ENCODE measurements around the gene CLCN7. TPM values are rescaled to one million over a fixed set of nuclear protein-coding genes. Genes with fewer than 3 reads are reported as not detected.
"Not testable (repeated sequence)": the region's sequence is repeated elsewhere in the genome, so short reads cannot be mapped to it uniquely, and the experiment has no call there.

Gene CLCN7
- polyA plus RNA-seq, 1 of the 3 experiments (the other 2 are of a cell fraction), result 44.3 TPM

DNA sequence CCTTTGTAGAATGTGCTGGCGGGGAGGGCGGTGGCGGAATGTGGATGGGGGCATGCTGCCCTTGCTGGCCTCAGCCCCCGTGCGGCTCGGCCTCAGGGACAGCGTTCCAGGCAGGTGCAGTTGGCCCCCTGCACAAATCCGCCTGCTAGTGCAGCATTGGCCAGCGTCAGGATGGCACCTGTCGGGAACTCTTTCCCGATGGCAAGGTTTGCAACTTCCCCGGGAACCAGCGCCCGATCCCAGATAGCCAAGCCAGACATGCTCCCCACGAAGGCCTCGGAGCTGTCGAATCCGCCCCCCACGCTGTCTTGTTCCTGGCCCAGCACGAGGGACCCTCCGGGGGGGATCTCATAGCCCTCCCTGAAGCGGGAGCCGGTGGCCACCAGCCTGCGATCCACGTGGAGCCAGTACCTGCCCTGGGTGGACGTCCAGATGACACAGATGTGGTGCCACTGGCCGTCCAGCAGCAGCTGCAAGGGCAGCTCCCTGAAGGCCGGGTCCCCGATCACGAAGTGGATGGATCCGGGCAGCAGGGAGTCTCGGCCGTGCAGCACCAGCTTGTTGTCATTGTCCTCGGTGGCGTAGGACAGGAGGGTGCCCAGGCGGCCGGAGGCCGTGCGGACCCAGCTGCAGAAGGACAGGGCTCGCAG lies 11.1 kb upstream of the CLCN7 start:
- H3K9me3 ChIP-seq, result no peaks in the 10 kb centered on the region
- no peak overlapping the region for H3K4me3 ChIP-seq (ENCODE audit: low read depth in 2 of 2, low read length in 1 of 2)
- H2AFZ ChIP-seq (ENCODE audit: low read depth), result no peak overlapping the region
- no peak overlapping the region for H3K27ac ChIP-seq (ENCODE audit: low read depth in 2 of 2, low read length in 1 of 2)
- TF ChIP-seq, protein P1, sequence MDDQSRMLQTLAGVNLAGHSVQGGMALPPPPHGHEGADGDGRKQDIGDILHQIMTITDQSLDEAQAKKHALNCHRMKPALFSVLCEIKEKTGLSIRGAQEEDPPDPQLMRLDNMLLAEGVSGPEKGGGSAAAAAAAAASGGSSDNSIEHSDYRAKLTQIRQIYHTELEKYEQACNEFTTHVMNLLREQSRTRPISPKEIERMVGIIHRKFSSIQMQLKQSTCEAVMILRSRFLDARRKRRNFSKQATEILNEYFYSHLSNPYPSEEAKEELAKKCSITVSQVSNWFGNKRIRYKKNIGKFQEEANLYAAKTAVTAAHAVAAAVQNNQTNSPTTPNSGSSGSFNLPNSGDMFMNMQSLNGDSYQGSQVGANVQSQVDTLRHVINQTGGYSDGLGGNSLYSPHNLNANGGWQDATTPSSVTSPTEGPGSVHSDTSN (IDR thresholded peaks at IDR 0.05), result no peak
- no peak for TF ChIP-seq TEAD4 (IDR thresholded peaks at IDR 0.05; ENCODE audit: borderline replicate concordance, insufficient read depth)
- H3K27me3 ChIP-seq (ENCODE audit: insufficient read depth), result no peaks in the 10 kb centered on the region
- ChIA-PET POLR2A (no interaction called here), CTCF (no interaction called here)
- peaks cover 0 to 4% of the 10 kb centered on the region in 2 experiments; a peak in 1 of 4 replicates for H3K4me1 ChIP-seq (ENCODE audit: control insufficient read depth in 1 of 2, insufficient read depth in 2 of 2, low read depth in 1 of 2, low read length in 1 of 2)
- H4K20me1 ChIP-seq (ENCODE audit: insufficient read depth), result no peaks in the 10 kb centered on the region
- H3K9me2 ChIP-seq, result no peaks in the 10 kb centered on the region
- H3K4me2 ChIP-seq, result no peak overlapping the region
- no peaks in the 10 kb centered on the region for H3K79me2 ChIP-seq (ENCODE audit: insufficient read depth)
- H3K36me3 ChIP-seq (replicated peaks in 1 of 2; ENCODE audit: control insufficient read depth in 1 of 2, insufficient read depth in 2 of 2, low read length in 1 of 2), result no peaks in the 10 kb centered on the region
- H3F3A ChIP-seq (replicated peaks; ENCODE audit: insufficient read depth), result no peaks in the 10 kb centered on the region
- DNase-seq, result no peak
- H3K9ac ChIP-seq, result no peak overlapping the region
- WGBS (ENCODE audit: low lambda C conversion rate), result 76% methylated on average over 25 of the region's 40 CpGs

DNA sequence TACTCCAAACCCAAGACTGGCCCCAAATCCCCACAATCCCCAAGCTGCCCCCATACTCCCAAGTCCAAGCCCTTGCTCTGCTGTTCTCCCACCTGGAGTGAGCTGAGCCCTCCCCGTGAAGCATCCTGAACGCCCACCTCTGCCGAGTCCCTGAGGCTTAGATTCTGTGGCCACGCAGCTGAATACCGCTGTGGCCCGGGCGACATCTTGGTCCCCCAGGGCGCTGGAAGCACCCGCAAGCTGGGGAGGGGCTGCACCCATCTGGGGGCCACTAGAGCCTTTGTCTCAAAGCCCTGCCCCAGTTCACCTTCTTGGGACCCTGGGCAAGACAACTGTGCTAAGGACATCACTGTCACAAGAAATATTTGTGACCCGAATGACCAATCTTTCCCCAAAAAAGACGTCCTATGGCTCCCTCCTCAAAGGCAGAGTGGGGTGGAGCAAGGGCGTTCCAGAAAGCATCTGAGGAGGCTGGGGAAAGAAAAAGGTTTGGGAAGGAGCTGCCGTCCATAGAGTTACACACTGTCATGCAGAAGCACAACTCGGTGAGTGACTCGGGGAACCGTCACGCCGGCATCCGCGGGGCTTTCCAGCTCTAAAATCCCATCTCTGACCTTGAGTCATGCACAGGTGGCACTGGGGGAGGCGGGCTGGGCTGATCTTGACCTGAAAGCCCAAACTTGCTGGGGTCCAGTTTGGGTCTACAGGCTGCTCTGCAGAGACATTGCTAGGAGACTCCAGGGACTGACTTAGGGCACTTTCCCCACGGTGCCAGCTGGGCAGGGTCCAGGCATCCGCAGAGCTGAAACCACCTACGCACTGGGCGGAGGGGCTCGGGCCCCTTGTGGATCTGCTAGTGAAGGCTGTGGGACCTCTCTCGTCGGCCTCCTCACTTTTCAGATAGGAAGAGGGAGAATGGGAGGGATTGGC lies 7.3 kb upstream of the CLCN7 start:
- Histone ChIP-seq H3K4me2 (no peak overlapping the region), H3K9me2 (no peaks in the 10 kb centered on the region), H3K4me3 (ENCODE audit: low read depth in 2 of 2, low read length in 1 of 2) (no peak overlapping the region), H3F3A (replicated peaks; ENCODE audit: insufficient read depth) (no peaks in the 10 kb centered on the region), H3K27me3 (ENCODE audit: insufficient read depth) (no peaks in the 10 kb centered on the region), H3K9ac (no peak overlapping the region), H3K27ac (ENCODE audit: low read depth in 2 of 2, low read length in 1 of 2) (no peak overlapping the region), H2AFZ (ENCODE audit: low read depth) (no peak overlapping the region), H3K4me1 (ENCODE audit: control insufficient read depth in 1 of 2, insufficient read depth in 2 of 2, low read depth in 1 of 2, low read length in 1 of 2) (peaks cover 0 to 4% of the 10 kb centered on the region in 2 experiments; a peak in 1 of 4 replicates), H4K20me1 (ENCODE audit: insufficient read depth) (no peaks in the 10 kb centered on the region), H3K9me3 (no peaks in the 10 kb centered on the region), H3K36me3 (replicated peaks in 1 of 2; ENCODE audit: control insufficient read depth in 1 of 2, insufficient read depth in 2 of 2, low read length in 1 of 2) (no peaks in the 10 kb centered on the region), H3K79me2 (ENCODE audit: insufficient read depth) (no peaks in the 10 kb centered on the region)
- no peak for TF ChIP-seq TAF1 (IDR thresholded peaks at IDR 0.05; ENCODE audit: borderline replicate concordance, low read depth, low read length)
- TF ChIP-seq JUND (IDR thresholded peaks at IDR 0.05), result no peak
- TF ChIP-seq GABPA (IDR thresholded peaks at IDR 0.05; ENCODE audit: low read depth), result no peak
- TF ChIP-seq, protein P2, sequence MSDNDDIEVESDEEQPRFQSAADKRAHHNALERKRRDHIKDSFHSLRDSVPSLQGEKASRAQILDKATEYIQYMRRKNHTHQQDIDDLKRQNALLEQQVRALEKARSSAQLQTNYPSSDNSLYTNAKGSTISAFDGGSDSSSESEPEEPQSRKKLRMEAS (IDR thresholded peaks at IDR 0.05; ENCODE audit: low read depth), result no peak
- TF ChIP-seq CHD2 (IDR thresholded peaks at IDR 0.05; ENCODE audit: low read length, partially characterized antibody), result no peak
- TF ChIP-seq, protein P3, sequence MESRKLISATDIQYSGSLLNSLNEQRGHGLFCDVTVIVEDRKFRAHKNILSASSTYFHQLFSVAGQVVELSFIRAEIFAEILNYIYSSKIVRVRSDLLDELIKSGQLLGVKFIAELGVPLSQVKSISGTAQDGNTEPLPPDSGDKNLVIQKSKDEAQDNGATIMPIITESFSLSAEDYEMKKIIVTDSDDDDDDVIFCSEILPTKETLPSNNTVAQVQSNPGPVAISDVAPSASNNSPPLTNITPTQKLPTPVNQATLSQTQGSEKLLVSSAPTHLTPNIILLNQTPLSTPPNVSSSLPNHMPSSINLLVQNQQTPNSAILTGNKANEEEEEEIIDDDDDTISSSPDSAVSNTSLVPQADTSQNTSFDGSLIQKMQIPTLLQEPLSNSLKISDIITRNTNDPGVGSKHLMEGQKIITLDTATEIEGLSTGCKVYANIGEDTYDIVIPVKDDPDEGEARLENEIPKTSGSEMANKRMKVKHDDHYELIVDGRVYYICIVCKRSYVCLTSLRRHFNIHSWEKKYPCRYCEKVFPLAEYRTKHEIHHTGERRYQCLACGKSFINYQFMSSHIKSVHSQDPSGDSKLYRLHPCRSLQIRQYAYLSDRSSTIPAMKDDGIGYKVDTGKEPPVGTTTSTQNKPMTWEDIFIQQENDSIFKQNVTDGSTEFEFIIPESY (IDR thresholded peaks at IDR 0.05; ENCODE audit: borderline replicate concordance, low read depth), result no peak
- CTCF ChIA-PET, result interaction anchor here (1.6 kb wide), 1 partner anchor 10 kb away, joined by 3 read pairs; the partner anchor contains the start of gene TELO2
- 72% methylated on average over 22 of the region's 28 CpGs for WGBS (ENCODE audit: low lambda C conversion rate)
- DNase-seq, result no peak
- POLR2A ChIA-PET, result no interaction called here

DNA sequence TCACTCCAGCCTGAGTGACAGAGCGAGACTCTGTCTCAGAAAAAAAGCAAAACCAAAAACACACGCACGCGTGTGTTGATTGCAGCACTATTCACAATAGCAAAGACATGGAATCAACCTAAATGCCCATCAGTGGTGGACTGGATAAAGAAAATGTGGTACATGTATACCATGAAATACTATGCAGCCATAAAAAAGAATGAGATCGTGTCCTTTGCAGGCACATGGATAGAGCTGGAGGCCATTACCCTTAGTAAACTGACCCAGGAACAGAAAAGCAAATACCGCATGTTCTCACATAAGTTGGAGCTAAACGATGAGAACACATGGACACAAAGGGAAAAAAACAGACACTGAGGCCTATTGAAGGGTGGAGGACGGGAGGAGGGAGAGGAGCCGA lies 4.1 kb upstream of the CLCN7 start:
- H3K9me2 ChIP-seq; H3K4me2 ChIP-seq; H3K27me3 ChIP-seq (ENCODE audit: insufficient read depth); H3K9me3 ChIP-seq; H3K27ac ChIP-seq (ENCODE audit: low read depth in 2 of 2, low read length in 1 of 2); H3K4me3 ChIP-seq (ENCODE audit: low read depth in 2 of 2, low read length in 1 of 2); DNase-seq; H3K9ac ChIP-seq; POLR2A ChIA-PET; H3F3A ChIP-seq (replicated peaks; ENCODE audit: insufficient read depth); H2AFZ ChIP-seq (ENCODE audit: low read depth); CTCF ChIA-PET; H3K36me3 ChIP-seq (replicated peaks in 1 of 2; ENCODE audit: control insufficient read depth in 1 of 2, insufficient read depth in 2 of 2, low read length in 1 of 2); H4K20me1 ChIP-seq (ENCODE audit: insufficient read depth): not testable (repeated sequence)
- Histone ChIP-seq H3K79me2 (ENCODE audit: insufficient read depth) (peaks cover 14% of the 10 kb centered on the region), H3K4me1 (ENCODE audit: control insufficient read depth in 1 of 2, insufficient read depth in 2 of 2, low read depth in 1 of 2, low read length in 1 of 2) (peaks cover 1 to 11% of the 10 kb centered on the region in 2 experiments; a peak in 2 of 4 replicates)
- 74% methylated on average over 9 of the region's 9 CpGs for WGBS (ENCODE audit: low lambda C conversion rate)

All from SK-N-SH (cell line).